ENCODE results near the gene CHRNE. TPM values are rescaled to one million over a fixed set of nuclear protein-coding genes. Genes with fewer than 3 reads are reported as not detected.

Gene CHRNE
- total and polyA plus RNA-seq, 2 experiments from 2014 or later: 0.24 to 1.2 TPM

GRCh38 chr17:4887581-4887980, 15.3 kb downstream of the CHRNE start:
- Histone ChIP-seq H3K27me3 (ENCODE audit: insufficient read depth) (no peaks in the 10 kb centered on the region), H4K20me1 (replicated peaks; ENCODE audit: insufficient read depth) (0 out of 2 replicates have a peak, but pooled peaks cover 6% of the 10 kb centered on the region), H3K9me2 (ENCODE audit: insufficient read depth) (no peaks in the 10 kb centered on the region), H3K4me1 (ENCODE audit: insufficient read depth) (no peaks in the 10 kb centered on the region; the same call in 1 of the 2 replicates), H3K27ac (ENCODE audit: low read depth) (no peak overlapping the region), H3K4me3 (no peak overlapping the region), H3K4me2 (no peak overlapping the region), H3K36me3 (ENCODE audit: insufficient read depth) (no peaks in the 10 kb centered on the region), H2AFZ (no peak overlapping the region), H3F3A (replicated peaks; ENCODE audit: low read depth) (peaks cover 7% of the 10 kb centered on the region; the same call in 1 of the 2 replicates), H3K79me2 (replicated peaks; ENCODE audit: insufficient read depth) (no peaks in the 10 kb centered on the region)
- DNase-seq (ENCODE audit: low spot score): no peak
- Mint-ChIP-seq H3K4me3 (no peak overlapping the region), H3K9me3 (no peaks in the 10 kb centered on the region), H3K27ac (no peak overlapping the region), H3K4me1 (peaks cover 5% of the 10 kb centered on the region; the same call in 1 of the 3 replicates), H3K27me3 (ENCODE audit: insufficient read depth, low read depth, poor library complexity) (peaks cover 23% of the 10 kb centered on the region), H3K36me3 (ENCODE audit: low read depth) (peaks cover 44% of the 10 kb centered on the region)
- ATAC-seq: no peak
- no peak for TF ChIP-seq ZNF114 (CRISPR knock-in tag; IDR thresholded peaks at IDR 0.05)

GRCh38 chr17:4886830-4887229, 16.1 kb downstream of the CHRNE start:
- Histone ChIP-seq H3F3A (replicated peaks; ENCODE audit: low read depth) (peaks cover 12% of the 10 kb centered on the region; the same call in 1 of the 2 replicates), H3K27me3 (ENCODE audit: insufficient read depth) (no peaks in the 10 kb centered on the region), H3K27ac (ENCODE audit: low read depth) (no peak overlapping the region), H3K9me2 (ENCODE audit: insufficient read depth) (no peaks in the 10 kb centered on the region), H2AFZ (no peak overlapping the region), H3K4me1 (ENCODE audit: insufficient read depth) (no peaks in the 10 kb centered on the region; the same call in 1 of the 2 replicates), H3K36me3 (ENCODE audit: insufficient read depth) (no peaks in the 10 kb centered on the region), H3K4me2 (no peak overlapping the region), H3K4me3 (no peak overlapping the region), H4K20me1 (replicated peaks; ENCODE audit: insufficient read depth) (0 out of 2 replicates have a peak, but pooled peaks cover 6% of the 10 kb centered on the region), H3K79me2 (replicated peaks; ENCODE audit: insufficient read depth) (no peaks in the 10 kb centered on the region)
- Mint-ChIP-seq H3K4me1 (peaks cover 10% of the 10 kb centered on the region), H3K9me3 (no peaks in the 10 kb centered on the region), H3K27me3 (ENCODE audit: insufficient read depth, low read depth, poor library complexity) (peaks cover 22% of the 10 kb centered on the region), H3K4me3 (no peak overlapping the region), H3K27ac (no peak overlapping the region), H3K36me3 (ENCODE audit: low read depth) (peaks cover 45% of the 10 kb centered on the region)
- ATAC-seq (no peak), DNase-seq (ENCODE audit: low spot score) (no peak)
- TF ChIP-seq NANOG (IDR thresholded peaks at IDR 0.05; ENCODE audit: borderline replicate concordance): no peak
- TF ChIP-seq REST (IDR thresholded peaks at IDR 0.05; ENCODE audit: unreplicated experiment): no peak
- no peak for TF ChIP-seq EZH2 (IDR thresholded peaks at IDR 0.05; ENCODE audit: low read depth, unreplicated experiment)
- no peak for TF ChIP-seq ZNF331 (CRISPR knock-in tag; IDR thresholded peaks at IDR 0.05; ENCODE audit: low read depth)
- TF ChIP-seq JUNB (IDR thresholded peaks at IDR 0.05; ENCODE audit: unreplicated experiment): no peak
- no peak for TF ChIP-seq STAT1 (IDR thresholded peaks at IDR 0.05; ENCODE audit: unreplicated experiment)
- no peak for TF ChIP-seq CTCF (conservative IDR thresholded peaks at IDR 0.05; ENCODE audit: low read depth in 2 of 2)
- no peak for TF ChIP-seq ZNF462 (CRISPR knock-in tag; IDR thresholded peaks at IDR 0.05)
- no peak for TF ChIP-seq CREB1 (CRISPR knock-in tag; IDR thresholded peaks at IDR 0.05; ENCODE audit: low read depth)
- TF ChIP-seq POLR2AphosphoS5 (IDR thresholded peaks at IDR 0.05; ENCODE audit: low read depth): no peak
